Neuronal stem cell (in vitro differentiated cells): ENCODE results near the gene TRABD2A.

ENCODE experiments used
- DNase-seq: peaks from one replicate; pipeline ENCODE4 v3.0.0-alpha.2; 2013; ENCODE audit warnings: low spot score
- H2AFZ ChIP-seq: one replicate; pipeline ENCODE4 v1.6.1; 2013; ENCODE audit warnings: mild to moderate bottlenecking, low read length, inconsistent platforms
- H2AK5ac ChIP-seq: 2 replicates; pipeline ENCODE4 v1.6.1; 2013; ENCODE audit warnings: low read depth, mild to moderate bottlenecking, inconsistent platforms, low read length, moderate library complexity, mixed read lengths
- H2BK120ac ChIP-seq: 2 replicates; pipeline ENCODE4 v1.6.1; 2013; ENCODE audit warnings: low read depth, mild to moderate bottlenecking, inconsistent platforms, low read length, moderate library complexity, mixed read lengths
- H2BK12ac ChIP-seq: one replicate; pipeline ENCODE4 v1.6.1; 2013; ENCODE audit warnings: low read length, inconsistent platforms
- H2BK15ac ChIP-seq: 2 replicates; pipeline ENCODE4 v1.6.1; 2013; ENCODE audit warnings: mild to moderate bottlenecking, low read length, inconsistent platforms, mixed read lengths
- H2BK5ac ChIP-seq: one replicate; pipeline ENCODE4 v1.6.1; 2013; ENCODE audit warnings: inconsistent platforms, mild to moderate bottlenecking, low read length, moderate library complexity
- H3K14ac ChIP-seq: one replicate; pipeline ENCODE4 v1.6.1; 2013; ENCODE audit warnings: low read length, inconsistent platforms
- H3K18ac ChIP-seq: 2 replicates; pipeline ENCODE4 v1.6.1; 2013; ENCODE audit warnings: low read length, inconsistent platforms
- H3K23ac ChIP-seq: 2 replicates; pipeline ENCODE4 v1.6.1; 2013; ENCODE audit warnings: low read depth, mild to moderate bottlenecking, mixed read lengths, low read length, inconsistent platforms; ENCODE audit not compliant: poor library complexity
- H3K27ac ChIP-seq: replicated peaks from 3 replicates; pipeline ENCODE4 v1.5.1; 2013; ENCODE audit warnings: low read length, inconsistent platforms
- H3K27me3 ChIP-seq, 3 experiments: 2 replicates each; pipeline ENCODE4 v1.6.1; 2013; ENCODE audit warnings: low read length in 3 of 3, mild to moderate bottlenecking in 2 of 3, inconsistent platforms in 1 of 3, low read depth in 1 of 3, mixed read lengths in 1 of 3, moderate library complexity in 1 of 3; ENCODE audit not compliant: control insufficient read depth in 3 of 3, insufficient read depth in 3 of 3
- H3K36me3 ChIP-seq, 2 donors: replicated peaks in 1 of 2; 2 replicates each; pipeline ENCODE4 v1.6.1; 2013; ENCODE audit warnings: low read length in 2 of 2; ENCODE audit not compliant: control insufficient read depth in 2 of 2, insufficient read depth in 2 of 2
- H3K4ac ChIP-seq: 2 replicates; pipeline ENCODE4 v1.6.1; 2013; ENCODE audit warnings: inconsistent platforms, mild to moderate bottlenecking, low read length, moderate library complexity
- H3K4me1 ChIP-seq, 2 donors: 1 replicate in 1 of 2; 2 replicates in 1 of 2; pipeline ENCODE4 v1.6.1; 2013; ENCODE audit warnings: low read length in 2 of 2, low read depth in 1 of 2; ENCODE audit not compliant: control insufficient read depth in 2 of 2, insufficient read depth in 1 of 2
- H3K4me2 ChIP-seq: one replicate; pipeline ENCODE4 v1.6.1; 2013; ENCODE audit warnings: mild to moderate bottlenecking, low read length, inconsistent platforms; ENCODE audit not compliant: insufficient read depth, poor library complexity, severe bottlenecking
- H3K4me3 ChIP-seq, 2 donors: 2 replicates each; pipeline ENCODE4 v1.5.1; 2013; ENCODE audit warnings: low read length in 2 of 2, mild to moderate bottlenecking in 2 of 2, inconsistent platforms in 1 of 2, moderate library complexity in 1 of 2
- H3K79me1 ChIP-seq: one replicate; pipeline ENCODE4 v1.6.1; 2013; ENCODE audit warnings: low read depth, mild to moderate bottlenecking, inconsistent platforms, low read length, moderate library complexity
- H3K9ac ChIP-seq: one replicate; pipeline ENCODE4 v1.6.1; 2013; ENCODE audit warnings: mild to moderate bottlenecking, low read depth, low read length, inconsistent platforms; ENCODE audit not compliant: poor library complexity
- H3K9me3 ChIP-seq, 2 donors: replicated peaks in 1 of 2; 2 replicates each; pipeline versions ENCODE3 to v1.6.1; 2013; ENCODE audit warnings: low read length in 2 of 2, mild to moderate bottlenecking in 2 of 2, inconsistent platforms in 1 of 2, low read depth in 1 of 2, mixed read lengths in 1 of 2, moderate library complexity in 1 of 2; ENCODE audit not compliant: control insufficient read depth in 2 of 2, insufficient read depth in 1 of 2
- H4K8ac ChIP-seq: one replicate; pipeline ENCODE4 v1.6.1; 2013; ENCODE audit warnings: low read depth, mild to moderate bottlenecking, inconsistent platforms, low read length, moderate library complexity
- H4K91ac ChIP-seq: one replicate; pipeline ENCODE4 v1.6.1; 2013; ENCODE audit warnings: low read length, low read depth, mild to moderate bottlenecking, inconsistent platforms; ENCODE audit not compliant: poor library complexity
- WGBS, 2 donors: extraction: QIAGEN DNeasy Blood & Tissue Kit; methylation state at CpG; one replicate each; pipeline ENCODE4 v1.1.7; 2013; ENCODE audit warnings: missing lambda C conversion rate in 2 of 2, mixed read lengths in 1 of 2; ENCODE audit not compliant: insufficient read length in 2 of 2, insufficient replicate concordance in 1 of 2; ENCODE audit errors: extremely low coverage in 2 of 2; 5-methylcytosine and 5-hydroxymethylcytosine counted together

TRABD2A gene

GRCh38 chr2:84851876-84852275, 29.0 kb downstream of the TRABD2A start:
- no CpG with 5 or more reads among the region's 3 CpGs for WGBS, 2 donors
- DNase-seq: no peak
- no peak overlapping the region for H2AK5ac ChIP-seq

DNA sequence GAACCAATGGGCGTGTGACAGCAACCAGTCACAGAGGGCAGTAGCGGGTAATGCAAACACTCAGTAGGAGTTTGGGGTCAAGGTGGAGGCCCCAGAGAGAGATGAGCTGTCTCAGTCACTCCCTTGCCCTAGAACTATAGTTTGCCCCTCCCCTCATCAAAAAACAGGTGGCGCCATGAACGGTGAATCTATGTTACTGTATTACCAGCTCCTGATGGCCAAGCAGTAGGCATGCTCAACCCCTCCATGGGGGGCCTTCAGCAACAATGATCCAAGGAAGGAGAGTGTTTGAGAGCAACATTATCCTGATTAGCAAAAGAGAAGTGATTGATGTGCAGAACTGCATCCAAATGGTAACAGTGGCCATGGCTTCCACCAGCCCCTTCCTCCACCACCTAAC, 30.4 kb downstream of the TRABD2A start:
- Histone ChIP-seq H4K91ac (no peak overlapping the region), H3K4me3 (no peak overlapping the region), H3K18ac (no peak overlapping the region), H3K36me3 (no peaks in the 10 kb centered on the region), H2BK120ac (no peak overlapping the region), H3K27me3 (peaks cover 0 to 12% (median 0%) of the 10 kb centered on the region in 3 experiments), H3K4me2 (no peak overlapping the region), H2BK15ac (no peak overlapping the region), H3K9ac (no peak overlapping the region), H2BK12ac (no peak overlapping the region), H2AFZ (no peak overlapping the region), H2AK5ac (no peak overlapping the region), H4K8ac (no peak overlapping the region), H2BK5ac (no peak overlapping the region), H3K9me3 (peaks cover 0 to under 1% of the 10 kb centered on the region in 2 donors), H3K4ac (no peak overlapping the region), H3K27ac (no peak overlapping the region), H3K14ac (no peak overlapping the region), H3K79me1 (no peaks in the 10 kb centered on the region), H3K4me1 (peaks cover under 1% of the 10 kb centered on the region in 2 donors), H3K23ac (no peak overlapping the region)
- DNase-seq: no peak
- WGBS, 2 donors: no CpG with 5 or more reads among the region's 4 CpGs

More at GRCh38 chr2:84851876-84852275, 29.0 kb downstream of the TRABD2A start:
- no peak overlapping the region for H3K27ac ChIP-seq
- H2BK12ac ChIP-seq: no peak overlapping the region
- no peaks in the 10 kb centered on the region for H3K36me3 ChIP-seq
- no peak overlapping the region for H2AFZ ChIP-seq
- no peaks in the 10 kb centered on the region for H3K9me3 ChIP-seq
- no peak overlapping the region for H4K91ac ChIP-seq
- H3K79me1 ChIP-seq: no peaks in the 10 kb centered on the region
- no peak overlapping the region for H2BK5ac ChIP-seq
- no peak overlapping the region for H4K8ac ChIP-seq
- H3K23ac ChIP-seq: no peak overlapping the region
- no peak overlapping the region for H3K9ac ChIP-seq
- peaks cover 2 to 4% of the 10 kb centered on the region in 2 donors for H3K4me1 ChIP-seq
- H2BK120ac ChIP-seq: no peak overlapping the region
- H3K4ac ChIP-seq: no peak overlapping the region
- no peak overlapping the region for H3K4me2 ChIP-seq
- peaks cover 0 to 21% (median 0%) of the 10 kb centered on the region in 3 experiments for H3K27me3 ChIP-seq
- no peak overlapping the region for H3K18ac ChIP-seq
- no peak overlapping the region for H2BK15ac ChIP-seq
- H3K4me3 ChIP-seq: no peak overlapping the region
- no peak overlapping the region for H3K14ac ChIP-seq

GRCh38 chr2:84849271-84849952, 31.5 kb downstream of the TRABD2A start:
- Histone ChIP-seq H3K18ac (no peak overlapping the region), H3K4me2 (no peak overlapping the region), H3K27ac (no peak overlapping the region), H3K27me3 (peaks cover 0 to 3% (median 0%) of the 10 kb centered on the region in 3 experiments), H3K4me3 (no peak overlapping the region), H2BK12ac (no peak overlapping the region), H2AK5ac (no peak overlapping the region), H2AFZ (no peak overlapping the region), H3K4ac (no peak overlapping the region), H3K23ac (no peak overlapping the region), H3K9ac (no peak overlapping the region), H2BK5ac (no peak overlapping the region), H2BK15ac (no peak overlapping the region), H3K79me1 (no peaks in the 10 kb centered on the region), H3K4me1 (no peaks in the 10 kb centered on the region), H3K36me3 (no peaks in the 10 kb centered on the region), H4K8ac (no peak overlapping the region), H3K14ac (no peak overlapping the region), H4K91ac (no peak overlapping the region), H2BK120ac (no peak overlapping the region), H3K9me3 (peaks cover 0 to 2% of the 10 kb centered on the region in 2 donors)
- WGBS, 2 donors: no CpG with 5 or more reads among the region's 8 CpGs
- DNase-seq: no peak

- H3K4me1 ChIP-seq: no peaks in the 10 kb centered on the region
- H4K91ac ChIP-seq: no peak overlapping the region
- H3K18ac ChIP-seq: no peak overlapping the region
- DNase-seq: no peak
- H2AK5ac ChIP-seq: no peak overlapping the region
- H3K36me3 ChIP-seq: no peaks in the 10 kb centered on the region
- no peak overlapping the region for H2AFZ ChIP-seq
- H4K8ac ChIP-seq: no peak overlapping the region
- H3K9ac ChIP-seq: no peak overlapping the region
- no peak overlapping the region for H2BK5ac ChIP-seq
- no peaks in the 10 kb centered on the region for H3K27me3 ChIP-seq
- no peaks in the 10 kb centered on the region for H3K79me1 ChIP-seq
- no peak overlapping the region for H3K4me2 ChIP-seq
- no peak overlapping the region for H3K27ac ChIP-seq
- no peak overlapping the region for H3K23ac ChIP-seq
- no CpG with 5 or more reads among the region's 5 CpGs for WGBS, 2 donors
- no peak overlapping the region for H3K4me3 ChIP-seq
- peaks cover 0 to 2% of the 10 kb centered on the region in 2 donors for H3K9me3 ChIP-seq
- H3K14ac ChIP-seq: no peak overlapping the region
- no peak overlapping the region for H2BK12ac ChIP-seq
- no peak overlapping the region for H2BK15ac ChIP-seq
- no peak overlapping the region for H3K4ac ChIP-seq
- H2BK120ac ChIP-seq: no peak overlapping the region
Measured at GRCh38 chr2:84847326-84848050, 33.4 kb downstream of the TRABD2A start.
